PFSK-1 (cell line): ENCODE data around the gene FAM181A.

Experiments used
- FOXP2 ChIP-seq: optimal IDR thresholded peaks from 2 replicates; pipeline ENCODE3; 2011; ENCODE audit warnings: borderline replicate concordance, control low read depth, inconsistent platforms; ENCODE audit not compliant: insufficient read depth; ENCODE audit errors: extremely low read length, extremely low read depth
- POLR2AphosphoS5 ChIP-seq: IDR thresholded peaks from 2 replicates; pipeline ENCODE4 v1.6.1; 2012; ENCODE audit warnings: low read depth, mild to moderate bottlenecking, control low read depth, low read length, moderate library complexity
- SIN3A ChIP-seq: IDR thresholded peaks from 2 replicates; pipeline ENCODE4 v1.6.1; 2012; ENCODE audit warnings: mild to moderate bottlenecking, low read length, moderate library complexity, borderline replicate concordance; ENCODE audit not compliant: insufficient read depth
- TAF1 ChIP-seq: IDR thresholded peaks from 2 replicates; pipeline ENCODE4 v1.6.1; 2012; ENCODE audit warnings: low read length, control low read depth, borderline replicate concordance; ENCODE audit not compliant: insufficient read depth
- TF ChIP-seq, protein P1 (sequence below), 2 experiments: IDR thresholded peaks; 2 replicates each; pipeline versions ENCODE4 v1.6.1 to v1.8.0; 2011 to 2012; ENCODE audit warnings: low read depth in 2 of 2, low read length in 2 of 2, control low read depth in 1 of 2, inconsistent platforms in 1 of 2, mild to moderate bottlenecking in 1 of 2, moderate library complexity in 1 of 2; ENCODE audit not compliant: insufficient read depth in 1 of 2

Gene FAM181A

DNA sequence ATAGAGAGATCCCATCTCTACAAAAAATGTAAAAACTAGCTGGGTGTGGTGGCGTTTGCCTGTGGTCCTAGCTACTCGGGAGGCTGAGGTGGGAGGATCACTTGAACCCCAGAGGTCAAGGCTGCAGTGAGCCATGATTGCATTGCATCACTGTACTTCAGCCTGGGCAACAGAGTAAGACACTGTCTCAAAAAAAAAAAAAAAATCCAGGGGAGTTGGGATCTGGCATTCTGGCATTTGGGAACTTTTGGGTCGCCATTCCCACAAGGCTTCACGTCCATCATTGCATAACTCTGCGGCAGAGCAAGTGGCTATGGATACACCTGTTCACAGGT is 34.7 kb upstream of the FAM181A start:
- TF ChIP-seq SIN3A (no peak), TAF1 (no peak), FOXP2 (no peak), POLR2AphosphoS5 (no peak)
- TF ChIP-seq, protein P1, sequence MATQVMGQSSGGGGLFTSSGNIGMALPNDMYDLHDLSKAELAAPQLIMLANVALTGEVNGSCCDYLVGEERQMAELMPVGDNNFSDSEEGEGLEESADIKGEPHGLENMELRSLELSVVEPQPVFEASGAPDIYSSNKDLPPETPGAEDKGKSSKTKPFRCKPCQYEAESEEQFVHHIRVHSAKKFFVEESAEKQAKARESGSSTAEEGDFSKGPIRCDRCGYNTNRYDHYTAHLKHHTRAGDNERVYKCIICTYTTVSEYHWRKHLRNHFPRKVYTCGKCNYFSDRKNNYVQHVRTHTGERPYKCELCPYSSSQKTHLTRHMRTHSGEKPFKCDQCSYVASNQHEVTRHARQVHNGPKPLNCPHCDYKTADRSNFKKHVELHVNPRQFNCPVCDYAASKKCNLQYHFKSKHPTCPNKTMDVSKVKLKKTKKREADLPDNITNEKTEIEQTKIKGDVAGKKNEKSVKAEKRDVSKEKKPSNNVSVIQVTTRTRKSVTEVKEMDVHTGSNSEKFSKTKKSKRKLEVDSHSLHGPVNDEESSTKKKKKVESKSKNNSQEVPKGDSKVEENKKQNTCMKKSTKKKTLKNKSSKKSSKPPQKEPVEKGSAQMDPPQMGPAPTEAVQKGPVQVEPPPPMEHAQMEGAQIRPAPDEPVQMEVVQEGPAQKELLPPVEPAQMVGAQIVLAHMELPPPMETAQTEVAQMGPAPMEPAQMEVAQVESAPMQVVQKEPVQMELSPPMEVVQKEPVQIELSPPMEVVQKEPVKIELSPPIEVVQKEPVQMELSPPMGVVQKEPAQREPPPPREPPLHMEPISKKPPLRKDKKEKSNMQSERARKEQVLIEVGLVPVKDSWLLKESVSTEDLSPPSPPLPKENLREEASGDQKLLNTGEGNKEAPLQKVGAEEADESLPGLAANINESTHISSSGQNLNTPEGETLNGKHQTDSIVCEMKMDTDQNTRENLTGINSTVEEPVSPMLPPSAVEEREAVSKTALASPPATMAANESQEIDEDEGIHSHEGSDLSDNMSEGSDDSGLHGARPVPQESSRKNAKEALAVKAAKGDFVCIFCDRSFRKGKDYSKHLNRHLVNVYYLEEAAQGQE (IDR thresholded peaks at IDR 0.05; ENCODE audit: insufficient read depth in 1 of 2, low read depth in 2 of 2, low read length in 2 of 2): no peak

DNA sequence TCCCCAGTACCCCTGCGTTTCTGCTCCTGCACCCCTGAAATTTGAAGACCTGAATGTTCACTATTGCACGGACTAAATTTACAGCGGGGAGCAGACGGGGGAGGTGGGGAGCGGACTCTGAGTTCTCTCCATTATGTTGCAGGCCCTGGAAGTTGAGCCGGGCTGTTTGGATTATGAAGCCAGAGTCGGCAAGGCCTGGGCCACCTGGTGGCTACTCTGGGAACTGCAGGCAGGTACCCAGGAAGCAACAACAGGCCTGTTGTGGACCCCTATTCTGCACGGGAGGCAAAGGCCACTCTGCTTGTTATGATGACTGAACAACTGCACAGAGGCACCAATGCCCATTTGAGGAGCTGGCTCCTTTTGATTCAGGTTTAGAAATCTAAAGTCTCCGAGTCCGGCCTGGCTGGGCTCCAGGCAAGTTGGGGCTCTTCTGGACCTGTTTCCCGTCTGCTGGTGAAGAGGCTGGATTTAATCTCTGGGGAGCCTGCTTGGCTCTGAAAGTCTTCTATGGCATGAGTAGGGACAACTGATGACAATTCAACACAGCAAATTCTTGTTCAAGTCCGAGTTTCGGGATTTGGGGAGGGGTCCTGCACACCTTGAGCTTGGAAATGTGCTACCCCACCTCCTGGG is 34.1 kb upstream of the FAM181A start:
- TF ChIP-seq, protein P1 (IDR thresholded peaks at IDR 0.05; ENCODE audit: insufficient read depth in 1 of 2, low read depth in 2 of 2, low read length in 2 of 2): no peak

DNA sequence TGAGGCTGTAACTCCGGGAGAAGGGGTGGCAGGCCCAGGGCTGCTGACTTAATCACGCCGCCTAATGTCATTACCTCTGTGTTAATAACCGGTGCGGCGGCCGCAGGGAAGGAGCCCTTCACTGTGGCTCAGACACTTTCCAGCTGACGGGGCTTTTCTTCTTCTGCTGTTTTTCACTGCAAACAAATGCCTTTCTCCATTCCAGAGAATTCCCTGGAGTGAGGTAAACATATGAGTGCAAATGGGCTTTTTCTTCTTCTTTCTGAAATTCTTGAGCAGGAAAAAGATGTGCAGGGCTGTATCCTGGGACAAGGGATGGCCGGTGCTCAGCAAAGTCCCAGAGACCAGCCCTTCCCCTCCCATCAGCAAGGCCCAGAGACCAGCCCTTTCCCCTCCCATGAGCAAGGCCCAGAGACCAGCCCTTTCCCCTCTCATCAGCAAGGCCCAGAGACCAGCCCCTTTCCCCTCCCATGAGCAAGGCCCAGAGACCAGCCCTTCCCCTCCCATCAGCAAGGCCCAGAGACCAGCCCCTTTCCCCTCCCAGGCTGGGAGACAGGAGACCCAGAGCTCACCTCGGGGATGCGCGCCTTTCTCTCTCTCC is 33.4 kb upstream of the FAM181A start:
- TF ChIP-seq, protein P1 (IDR thresholded peaks at IDR 0.05; ENCODE audit: insufficient read depth in 1 of 2, low read depth in 2 of 2, low read length in 2 of 2): no peak
- TF ChIP-seq POLR2AphosphoS5 (no peak), TAF1 (no peak), FOXP2 (no peak), SIN3A (no peak)

DNA sequence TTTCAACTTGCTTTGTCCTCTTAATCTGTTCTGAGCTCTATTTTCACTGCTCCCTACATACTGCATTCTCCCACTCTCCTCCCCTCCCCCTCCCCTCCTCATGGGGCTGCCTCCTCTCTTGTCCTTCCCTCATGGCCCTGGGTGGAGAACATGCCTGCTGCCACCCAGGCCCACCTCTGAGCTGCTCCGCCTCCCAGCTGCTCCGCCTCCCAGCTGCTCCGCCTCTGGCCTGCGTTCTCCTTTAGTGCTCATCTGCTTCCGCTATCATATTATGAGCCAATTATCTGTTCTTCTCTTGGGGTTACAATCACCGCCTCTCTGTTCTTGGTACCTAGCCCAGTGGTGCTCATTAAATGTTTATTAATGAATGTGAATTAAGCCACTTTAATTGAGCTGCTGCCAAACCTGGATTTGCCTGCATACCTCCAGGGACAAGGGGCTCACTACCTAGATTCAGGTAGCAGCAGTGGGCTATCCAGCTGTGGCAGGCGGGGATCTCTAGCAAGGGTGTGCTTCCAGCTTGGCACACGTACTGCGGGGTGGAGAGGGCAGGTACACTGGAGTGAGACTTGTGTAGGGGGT is 32.0 kb upstream of the FAM181A start:
- TF ChIP-seq SIN3A (no peak), FOXP2 (no peak), POLR2AphosphoS5 (no peak), TAF1 (no peak)
- TF ChIP-seq, protein P1 (IDR thresholded peaks at IDR 0.05; ENCODE audit: insufficient read depth in 1 of 2, low read depth in 2 of 2, low read length in 2 of 2): no peak

DNA sequence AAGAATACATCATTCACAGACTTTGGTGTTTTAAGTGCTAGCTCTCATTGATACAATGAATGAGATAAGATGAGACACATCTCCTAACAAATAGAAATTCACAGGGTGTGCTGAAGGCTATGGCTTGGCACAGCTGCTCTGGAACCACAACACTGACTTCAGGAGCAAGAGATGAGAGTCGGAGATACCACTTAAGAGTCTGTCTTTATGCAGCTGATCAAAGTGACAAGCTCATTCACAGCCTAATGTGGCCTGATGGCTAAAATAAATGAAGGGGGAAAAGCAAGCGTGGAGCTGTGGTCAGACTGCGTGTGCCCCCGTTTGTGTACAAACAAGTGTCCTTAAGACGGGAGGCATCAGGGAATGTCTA is 29.7 kb upstream of the FAM181A start:
- no peak for TF ChIP-seq POLR2AphosphoS5
- TF ChIP-seq TAF1: no peak
- no peak for TF ChIP-seq SIN3A
- no peak for TF ChIP-seq FOXP2
- TF ChIP-seq, protein P1 (IDR thresholded peaks at IDR 0.05; ENCODE audit: insufficient read depth in 1 of 2, low read depth in 2 of 2, low read length in 2 of 2): no peak
